ENCODE results near the gene CDC42EP5.

Gene CDC42EP5

GRCh38 chr19:54420383-54421168 lies 52.5 kb downstream of the CDC42EP5 start:
- in situ Hi-C loops (cut with HindIII; ENCODE audit: low pct_unique_long_range_greater_than_20kb, low sequenced_read_pairs), result no loop called here
- TF ChIP-seq JUND (IDR thresholded peaks at IDR 0.05; ENCODE audit: low read depth), result no peak

GRCh38 chr19:54420068-54420382 lies 53.1 kb downstream of the CDC42EP5 start:
- no peak for DNase-seq (ENCODE audit: low read depth in 1 of 2, low spot score in 1 of 2)
- TF ChIP-seq JUND (IDR thresholded peaks at IDR 0.05; ENCODE audit: low read depth), result no peak
- in situ Hi-C loops (cut with HindIII; ENCODE audit: low pct_unique_long_range_greater_than_20kb, low sequenced_read_pairs), result no loop called here

More at GRCh38 chr19:54420383-54421168, 52.5 kb downstream of the CDC42EP5 start:
- DNase-seq (ENCODE audit: low read depth in 1 of 2, low spot score in 1 of 2), result no peak

DNA sequence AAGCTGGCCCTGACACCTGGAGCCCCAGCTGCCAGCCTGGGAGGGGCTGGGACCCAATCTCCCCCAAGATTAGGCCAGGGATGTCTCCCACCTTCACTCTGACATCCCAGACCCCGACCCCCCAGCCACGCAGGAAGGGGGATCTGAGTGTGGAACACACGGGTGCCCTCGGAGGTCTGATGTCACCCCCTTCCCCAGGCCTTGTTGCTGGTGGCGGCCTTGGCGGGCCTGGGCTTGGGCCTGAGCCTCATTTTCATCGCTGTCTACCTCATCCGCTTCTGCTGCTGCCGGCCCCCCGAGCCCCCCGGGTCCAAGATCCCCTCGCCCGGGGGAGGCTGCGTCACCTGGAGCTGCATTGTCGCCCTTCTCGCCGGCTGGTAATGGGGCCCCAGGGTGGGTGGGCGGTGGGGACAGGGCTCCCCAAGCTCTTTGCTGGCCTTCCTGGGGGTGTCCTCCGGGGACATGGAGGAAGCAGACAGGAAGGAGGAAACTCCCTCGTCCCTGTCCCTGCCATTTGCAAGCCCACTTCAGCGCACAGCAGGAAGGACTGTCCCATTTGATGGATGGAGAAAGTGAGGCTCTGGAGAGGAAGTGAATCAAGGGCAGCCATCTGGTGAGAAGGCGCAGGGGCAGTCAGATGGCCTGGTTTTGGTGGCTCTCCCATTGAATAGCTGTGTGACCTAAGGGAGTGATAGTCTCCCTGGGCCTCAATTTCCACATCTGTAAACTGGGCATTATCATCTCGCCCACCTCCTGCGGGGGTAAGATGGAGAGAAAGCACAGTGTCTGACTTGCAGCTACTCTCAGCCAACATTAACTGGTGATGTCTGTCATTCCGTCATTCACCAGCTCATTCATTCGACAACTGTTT lies 53.9 kb downstream of the CDC42EP5 start:
- no peak for DNase-seq (ENCODE audit: low read depth in 1 of 2, low spot score in 1 of 2)
- no peak for TF ChIP-seq JUND (IDR thresholded peaks at IDR 0.05; ENCODE audit: low read depth)
- in situ Hi-C loops (cut with HindIII; ENCODE audit: low pct_unique_long_range_greater_than_20kb, low sequenced_read_pairs), result no loop called here

GRCh38 chr19:54418030-54418929 lies 54.8 kb downstream of the CDC42EP5 start:
- no peak for DNase-seq (ENCODE audit: low read depth in 1 of 2, low spot score in 1 of 2)
- in situ Hi-C loops (cut with HindIII; ENCODE audit: low pct_unique_long_range_greater_than_20kb, low sequenced_read_pairs), result no loop called here
- TF ChIP-seq JUND (IDR thresholded peaks at IDR 0.05; ENCODE audit: low read depth), result no peak

GRCh38 chr19:54416695-54417491 lies 56.2 kb downstream of the CDC42EP5 start:
- no peak for DNase-seq (ENCODE audit: low read depth in 1 of 2, low spot score in 1 of 2)
- no peak for TF ChIP-seq JUND (IDR thresholded peaks at IDR 0.05; ENCODE audit: low read depth)
- in situ Hi-C loops (cut with HindIII; ENCODE audit: low pct_unique_long_range_greater_than_20kb, low sequenced_read_pairs), result no loop called here

- in situ Hi-C loops (cut with HindIII; ENCODE audit: low pct_unique_long_range_greater_than_20kb, low sequenced_read_pairs), result no loop called here
- DNase-seq (ENCODE audit: low read depth in 1 of 2, low spot score in 1 of 2), result no peak
Measured at GRCh38 chr19:54415901-54416673, 57.0 kb downstream of the CDC42EP5 start.

GRCh38 chr19:54415208-54415900 lies 57.7 kb downstream of the CDC42EP5 start, which contains the start of gene TTYH1:
Gene TTYH1 (plus strand): TSS chr19:54415464. CDS start chr19:54415553, 89 bp downstream.
- no peak for TF ChIP-seq JUND (IDR thresholded peaks at IDR 0.05; ENCODE audit: low read depth)
- in situ Hi-C loops (cut with HindIII; ENCODE audit: low pct_unique_long_range_greater_than_20kb, low sequenced_read_pairs), result no loop called here
- no peak for DNase-seq (ENCODE audit: low read depth in 1 of 2, low spot score in 1 of 2)

More at GRCh38 chr19:54415901-54416673, 57.0 kb downstream of the CDC42EP5 start:
- TF ChIP-seq JUND (IDR thresholded peaks at IDR 0.05; ENCODE audit: low read depth), result no peak

Measured in T47D (cell line).